Right ventricle myocardium inferior (tissue), 1 donor: Measurements from ENCODE around the gene EXOC7. TPM values are rescaled to one million over a fixed set of nuclear protein-coding genes. Genes with fewer than 3 reads are reported as not detected.
A peak's percentile ranks its signal among the peaks of the same experiment; 100 is the strongest.
"Not testable (repeated sequence)": the region's sequence is repeated elsewhere in the genome, so short reads cannot be mapped to it uniquely, and the experiment has no call there.

Experiments
- ATAC-seq: fragments of 200-7000 bp; cut with Tn5 transposase; one replicate; pipeline ENCODE4 v1.9.1; 2020; ENCODE audit warnings: mild to moderate bottlenecking, moderate library complexity
- DNase-seq: peaks from one replicate; pipeline ENCODE4 v3.0.0; 2021; ENCODE audit errors: missing footprints
- intact Hi-C: fragments of 100-400 bp; cut with DNase I; formaldehyde crosslinking; loops from one replicate; pipeline ENCODE4 v1.11.0; 2022
- total RNA-seq: library from RNA; stranded (reverse); fragmentation: NEBNext Ultra II Directional; extraction: Animal tissue kit (Norgen Biotek cat#: 25700); gene quantifications from one replicate; pipeline ENCODE4 v1.2.1, GENCODE V29; 2021
- donor health status: DM: no; HTN: yes; CAD: no; lungs with severe emphysema.

The EXOC7 gene
- total RNA-seq, 1 donor from 2014 or later: 70.9 TPM

GRCh38 chr17:76051561-76051960 is 52.0 kb downstream of the EXOC7 start:
- intact Hi-C loops: no loop called here
- ATAC-seq (no peak), DNase-seq (no peak)

GRCh38 chr17:76050538-76051467 is 52.8 kb downstream of the EXOC7 start:
- intact Hi-C loops: no loop called here
- no peak for DNase-seq
- no peak for ATAC-seq

- DNase-seq: no peak
- intact Hi-C loops: no loop called here
- ATAC-seq: no peak
These were observed 53.6 kb downstream of the EXOC7 start for GRCh38 chr17:76049836-76050537.

GRCh38 chr17:76049239-76049638 is 54.3 kb downstream of the EXOC7 start:
- ATAC-seq (no peak), DNase-seq (no peak)
- intact Hi-C loops: no loop called here

GRCh38 chr17:76048711-76049110 is 54.9 kb downstream of the EXOC7 start:
- DNase-seq: no peak

GRCh38 chr17:76048025-76048605 is 55.5 kb downstream of the EXOC7 start:
- DNase-seq: no peak
- ATAC-seq: no peak
- intact Hi-C loops: no loop called here

More at GRCh38 chr17:76048711-76049110, 54.9 kb downstream of the EXOC7 start:
- intact Hi-C loops: no loop called here
- ATAC-seq: no peak

- ATAC-seq (no peak), DNase-seq (no peak)
- intact Hi-C loops: no loop called here
These were observed 57.5 kb downstream of the EXOC7 start for GRCh38 chr17:76046064-76046463.

- DNase-seq, intact Hi-C loops: not testable (repeated sequence)
These were observed 59.0 kb downstream of the EXOC7 start for GRCh38 chr17:76044475-76045007.

GRCh38 chr17:76042868-76043267 is 60.7 kb downstream of the EXOC7 start:
- intact Hi-C loops, ATAC-seq, DNase-seq: not testable (repeated sequence)

More at GRCh38 chr17:76044475-76045007, 59.0 kb downstream of the EXOC7 start:
- ATAC-seq: not testable (repeated sequence)

- intact Hi-C loops: no loop called here
- DNase-seq (no peak), ATAC-seq (no peak)
These were observed 63.2 kb downstream of the EXOC7 start for GRCh38 chr17:76040376-76040775.

- intact Hi-C loops: no loop called here
- DNase-seq (no peak), ATAC-seq (no peak)
These were observed 64.5 kb downstream of the EXOC7 start for GRCh38 chr17:76039121-76039520.

- intact Hi-C loops: no loop called here
- DNase-seq: no peak
- ATAC-seq: no peak
These were observed 65.5 kb downstream of the EXOC7 start for GRCh38 chr17:76038050-76038449.

- intact Hi-C loops: no loop called here
- DNase-seq: no peak
These were observed 66.9 kb downstream of the EXOC7 start for GRCh38 chr17:76036497-76037261.

GRCh38 chr17:76034428-76035350 is 68.9 kb downstream of the EXOC7 start:
- no peak for DNase-seq
- intact Hi-C loops: no loop called here
- ATAC-seq: no peak

More at GRCh38 chr17:76036497-76037261, 66.9 kb downstream of the EXOC7 start:
- peak; percentile 48 for ATAC-seq

GRCh38 chr17:76033139-76033538 is 70.4 kb downstream of the EXOC7 start:
- no peak for ATAC-seq
- peak; percentile 27 for DNase-seq
- intact Hi-C loops: no loop called here

GRCh38 chr17:76032780-76033108 is 70.8 kb downstream of the EXOC7 start:
- intact Hi-C loops: no loop called here
- ATAC-seq (no peak), DNase-seq (no peak)

GRCh38 chr17:76032073-76032779 is 71.4 kb downstream of the EXOC7 start:
- DNase-seq (peak; percentile 57), ATAC-seq (no peak)
- intact Hi-C loops: no loop called here
